Activated CD8-positive, alpha-beta memory T cell treated with anti-CD3 and anti-CD28 coated beads for 1 hour (primary cell): ENCODE results near the gene VEGFC.

Source experiments
- DNase-seq, 2 donors: peaks; one replicate each; pipeline ENCODE4 v3.0.0-alpha.2; 2020; ENCODE audit warnings: low read depth in 1 of 2; ENCODE audit errors: extremely low read depth in 1 of 2

The VEGFC gene

DNA sequence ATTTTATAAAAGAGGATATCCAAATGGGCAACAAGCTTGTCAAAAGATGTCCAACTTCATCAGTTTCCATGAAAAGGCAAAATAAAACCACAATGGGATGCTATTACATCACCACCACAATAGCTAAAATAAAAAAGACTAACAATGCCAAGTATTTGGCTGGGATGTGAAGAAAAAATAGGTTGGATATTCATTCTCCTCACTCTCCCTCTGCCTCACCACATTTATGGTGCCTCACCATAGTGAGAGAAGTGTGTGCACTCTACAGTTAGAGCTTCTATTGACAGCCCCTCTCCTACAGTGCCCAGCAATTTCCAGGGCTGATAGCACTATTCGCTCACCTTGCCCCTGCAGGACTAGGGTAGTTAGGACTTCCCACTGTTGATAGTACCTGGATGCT, 25.5 kb downstream of the VEGFC start:
- no peak for DNase-seq

DNA sequence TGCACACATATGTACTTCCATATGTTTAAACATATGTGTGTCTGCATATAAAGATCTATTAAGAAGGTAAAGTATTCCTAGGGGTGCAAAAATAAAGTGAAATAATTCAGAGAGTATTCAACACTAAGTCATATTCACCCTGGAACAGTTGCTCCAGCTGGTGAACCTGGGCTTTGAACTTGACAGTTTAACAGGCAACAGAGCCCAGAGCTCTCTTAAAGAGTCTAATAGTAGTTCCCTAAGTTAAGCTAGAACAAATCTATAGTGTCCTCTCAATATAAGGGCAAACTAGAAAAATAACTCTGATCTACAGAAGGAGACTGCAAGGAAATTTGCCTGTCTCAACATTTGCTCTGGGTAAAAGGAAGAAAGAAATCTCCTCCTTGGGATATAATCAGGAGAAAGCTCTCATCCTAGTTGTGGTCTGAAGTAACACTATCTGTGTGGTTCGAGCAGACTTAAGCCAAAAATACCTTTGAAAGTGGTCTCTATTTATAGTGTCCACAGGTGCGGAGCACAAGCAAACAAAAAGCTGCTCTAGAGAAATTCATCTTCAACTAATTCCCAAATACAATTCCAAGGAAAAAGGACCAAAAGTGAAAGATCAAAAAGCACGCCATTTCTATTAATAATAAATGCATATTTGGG, 29.9 kb downstream of the VEGFC start:
- no peak for DNase-seq

DNA sequence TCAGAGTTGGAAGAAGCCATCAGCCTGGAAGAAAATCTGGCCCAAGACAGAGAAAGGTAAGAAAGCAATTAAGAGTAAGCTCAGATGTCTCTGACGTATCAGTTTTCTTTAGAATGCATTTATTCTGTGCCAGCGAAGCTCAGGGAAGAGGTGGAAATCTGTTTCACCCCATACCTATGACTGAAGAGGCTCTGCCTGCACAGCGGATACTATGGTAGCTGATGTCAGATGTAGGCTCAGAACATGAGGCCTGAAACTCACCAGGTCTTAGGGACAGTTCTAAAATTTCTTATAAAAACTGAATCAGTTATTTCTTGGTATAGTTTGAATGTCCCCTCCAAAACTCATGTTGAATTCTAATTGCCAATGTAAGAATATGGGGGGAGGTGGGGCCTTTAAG, 30.9 kb downstream of the VEGFC start:
- no peak for DNase-seq

DNA sequence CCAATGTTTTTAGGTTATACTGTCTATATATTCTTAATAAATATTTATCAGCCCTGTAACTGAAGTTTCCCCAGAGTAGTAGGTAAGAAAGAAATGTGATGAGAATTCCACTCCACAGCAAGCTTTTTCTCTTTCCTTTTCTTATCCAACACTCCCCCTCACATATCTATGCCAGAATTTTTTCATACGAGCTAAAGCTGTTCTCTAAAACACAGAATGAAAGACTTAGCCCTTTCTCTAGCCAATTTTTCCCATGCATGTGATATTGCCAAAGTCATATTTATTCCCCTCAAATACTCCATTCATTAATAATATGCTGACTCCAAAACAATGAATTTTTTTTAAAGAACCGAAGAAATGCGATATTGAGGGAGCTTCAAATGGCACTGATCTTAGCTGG, 32.3 kb downstream of the VEGFC start:
- DNase-seq, result no peak

DNA sequence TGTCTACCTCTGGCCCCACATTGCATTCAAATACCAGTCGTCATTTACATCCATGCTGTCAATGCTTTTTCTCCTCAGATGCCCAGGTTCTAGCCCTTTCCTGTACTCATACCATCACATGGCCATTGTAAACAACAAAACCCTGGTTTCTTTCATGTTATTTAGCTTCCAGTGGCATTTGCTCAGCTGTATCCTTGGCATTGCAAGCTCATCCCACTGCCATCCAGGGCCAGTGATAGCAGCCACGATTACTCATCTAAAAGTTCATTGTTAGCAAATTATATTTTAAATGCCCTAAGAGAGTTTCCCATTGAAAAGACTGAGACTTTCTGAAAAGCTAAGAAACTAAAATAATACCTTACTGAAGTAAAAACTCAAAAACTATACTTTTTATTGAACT, 34.0 kb downstream of the VEGFC start:
- no peak for DNase-seq

DNA sequence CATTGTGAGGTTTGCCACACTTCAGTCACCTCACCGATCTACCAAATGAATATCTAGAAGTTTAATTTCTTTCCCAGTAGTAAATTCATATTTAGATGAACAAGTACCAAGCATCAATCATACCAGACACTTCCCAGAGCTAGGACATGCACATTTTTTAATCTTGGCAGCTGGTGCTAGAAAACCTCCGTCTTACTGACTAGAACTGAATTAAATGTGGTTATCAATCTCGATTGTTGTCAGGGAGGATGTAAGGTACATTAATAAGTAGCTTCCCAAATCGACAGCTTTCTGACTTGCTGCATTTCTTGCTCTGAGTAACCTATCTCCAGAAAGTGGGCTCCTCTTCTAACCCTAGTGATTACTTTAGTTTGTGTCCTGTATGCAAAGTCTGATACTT, 34.4 kb downstream of the VEGFC start:
- DNase-seq, result no peak

DNA sequence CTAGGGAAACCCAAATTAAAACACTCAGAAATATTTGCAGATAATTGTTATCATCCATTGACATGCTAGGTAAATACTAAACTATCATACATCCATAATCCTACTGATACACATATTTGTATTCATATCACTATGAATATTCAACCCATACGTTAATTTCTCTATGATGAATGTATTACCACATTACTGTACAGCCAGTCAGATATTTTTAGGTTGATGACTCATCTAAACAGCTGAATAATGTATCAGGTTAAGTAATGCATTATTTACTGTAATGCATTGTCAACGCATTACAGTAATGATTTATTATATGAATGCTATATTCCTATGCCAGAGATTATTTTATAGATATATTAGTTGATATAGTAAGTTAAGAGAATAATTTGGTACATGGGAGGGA, 37.1 kb downstream of the VEGFC start:
- no peak for DNase-seq

DNA sequence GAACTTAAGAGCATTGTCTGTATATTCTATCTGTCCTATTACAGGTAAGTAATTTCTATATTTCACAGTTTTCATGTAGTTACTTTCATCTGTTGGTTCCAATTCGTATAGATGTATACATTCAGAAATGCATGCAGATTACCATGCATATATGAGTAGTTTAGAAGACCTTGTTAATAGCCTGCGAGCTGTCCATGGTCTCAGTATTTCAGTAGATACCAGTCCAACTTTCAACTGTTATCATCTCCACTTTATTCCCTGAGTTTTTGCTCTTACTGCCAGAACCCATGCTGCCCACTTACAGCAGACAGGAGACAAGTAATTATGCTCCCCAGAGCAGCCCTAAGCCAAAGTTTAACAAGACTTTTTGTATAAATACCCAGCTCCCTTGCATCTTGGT, 37.7 kb downstream of the VEGFC start:
- no peak for DNase-seq

DNA sequence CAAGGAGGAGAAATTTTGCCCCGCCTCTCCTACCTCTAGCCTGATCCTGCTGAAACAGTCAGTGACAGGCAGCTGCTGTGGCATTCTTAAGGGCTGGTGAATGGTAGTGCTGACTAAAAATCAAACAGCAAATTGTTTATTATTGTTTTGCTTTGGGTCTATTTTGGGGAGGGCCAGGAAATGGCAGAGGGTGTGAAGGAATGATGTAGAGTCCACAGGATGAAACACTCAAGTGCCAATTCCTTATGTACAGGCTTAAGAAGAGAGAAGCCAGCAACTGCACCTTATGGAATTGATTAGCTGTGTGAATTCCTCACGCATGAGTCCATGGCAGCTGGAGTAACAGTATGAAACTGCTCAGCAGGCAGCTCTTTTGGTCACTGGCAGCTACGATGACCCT, 39.7 kb downstream of the VEGFC start:
- DNase-seq, result no peak

DNA sequence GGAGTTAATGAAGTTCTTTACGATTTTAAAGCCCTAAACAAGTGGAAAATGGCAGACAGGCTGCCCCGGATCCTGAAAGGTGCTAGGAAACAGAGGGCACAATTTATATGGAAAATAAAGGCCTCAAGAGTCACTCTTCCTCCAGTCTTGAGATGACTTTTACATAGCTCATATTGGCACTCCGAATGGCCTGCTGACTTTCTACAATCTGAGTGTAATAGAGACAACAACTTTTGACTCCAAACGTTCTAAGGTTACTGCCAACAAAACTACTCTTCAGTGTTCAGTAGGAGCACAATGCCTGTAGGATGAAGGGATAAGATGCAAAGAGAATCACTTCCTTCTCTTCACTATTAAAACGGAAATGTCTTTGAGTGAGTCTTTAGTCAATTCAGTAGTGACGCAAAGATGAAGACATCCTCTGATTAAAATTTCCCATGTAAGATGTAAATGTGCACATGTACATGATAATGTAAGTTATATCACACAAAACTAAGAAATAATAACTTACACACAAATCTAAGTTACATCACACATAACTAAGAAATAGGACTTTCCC, 40.5 kb downstream of the VEGFC start:
- DNase-seq, result no peak

DNA sequence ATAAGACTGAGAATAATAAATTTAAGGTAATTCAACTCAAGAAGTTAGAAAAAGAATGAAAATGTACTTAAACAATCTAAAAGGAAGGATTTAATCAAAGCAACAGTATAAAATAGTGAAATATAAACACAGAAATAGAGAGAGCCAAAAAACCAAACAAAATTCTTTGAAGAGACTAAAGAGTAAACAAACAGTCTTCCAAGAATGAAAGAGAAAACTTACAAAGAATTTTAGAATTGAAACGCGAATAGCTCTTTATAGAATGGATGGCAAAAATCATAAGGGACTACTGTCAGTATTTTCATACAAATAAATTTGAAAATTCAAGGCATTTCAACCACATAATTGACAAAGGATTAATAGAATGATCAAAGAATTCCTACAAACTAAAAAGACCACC, 41.7 kb downstream of the VEGFC start:
- no peak for DNase-seq

DNA sequence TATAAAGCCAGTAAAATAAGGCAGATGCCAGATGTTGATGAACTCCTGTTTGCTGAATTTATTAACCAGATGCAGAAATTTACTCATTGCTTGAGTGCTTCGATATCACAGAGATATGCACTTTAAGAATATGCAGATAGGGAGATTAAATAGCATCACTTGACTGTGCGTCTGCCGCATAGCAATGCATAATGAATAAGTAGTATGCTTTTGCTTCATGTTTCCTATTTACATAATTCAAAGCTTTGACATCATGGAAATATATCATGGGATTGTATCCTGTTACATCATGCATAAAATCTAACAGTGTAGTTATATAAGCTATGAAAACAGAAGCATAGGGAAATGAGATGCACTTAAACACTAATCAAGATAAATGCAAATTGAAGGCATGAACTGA, 45.9 kb downstream of the VEGFC start:
- no peak for DNase-seq

DNA sequence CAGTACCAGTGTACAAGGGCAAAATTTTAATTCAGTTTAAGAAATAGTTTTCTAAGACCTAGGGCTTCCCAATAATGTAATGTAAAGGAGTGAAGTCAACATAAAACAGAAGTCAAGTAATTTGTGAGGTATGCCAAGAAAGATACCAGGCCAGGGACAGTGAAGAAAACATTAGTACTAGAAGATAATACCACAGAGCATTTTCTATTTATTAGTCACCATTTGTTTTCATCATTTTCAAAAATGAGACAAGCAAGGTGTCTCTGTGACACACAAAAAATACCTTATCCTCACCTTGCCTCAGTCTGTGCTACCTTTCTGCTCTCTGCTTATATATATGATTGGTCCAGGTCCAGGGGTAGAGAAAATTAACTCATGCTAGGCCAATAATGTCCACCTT, 46.8 kb downstream of the VEGFC start:
- DNase-seq, result no peak

DNA sequence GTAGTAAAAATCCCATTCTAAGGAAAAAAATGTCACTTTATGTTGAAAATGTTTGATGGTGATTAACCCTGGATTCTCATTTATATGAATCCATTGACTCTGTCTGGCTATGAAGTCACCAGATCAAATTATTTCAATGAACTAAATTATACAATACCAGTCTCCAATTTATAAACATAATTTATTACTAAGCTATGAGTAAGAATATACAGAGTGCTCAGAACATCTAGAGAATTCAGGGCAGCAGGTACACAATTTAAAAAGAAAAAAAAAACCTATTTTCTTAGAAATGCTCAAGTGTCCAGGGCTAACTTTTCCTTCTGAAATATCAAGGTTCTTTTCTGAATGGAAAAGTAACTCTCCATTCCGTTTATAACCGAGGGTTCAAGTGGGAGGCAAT, 48.6 kb downstream of the VEGFC start:
- DNase-seq, result no peak

DNA sequence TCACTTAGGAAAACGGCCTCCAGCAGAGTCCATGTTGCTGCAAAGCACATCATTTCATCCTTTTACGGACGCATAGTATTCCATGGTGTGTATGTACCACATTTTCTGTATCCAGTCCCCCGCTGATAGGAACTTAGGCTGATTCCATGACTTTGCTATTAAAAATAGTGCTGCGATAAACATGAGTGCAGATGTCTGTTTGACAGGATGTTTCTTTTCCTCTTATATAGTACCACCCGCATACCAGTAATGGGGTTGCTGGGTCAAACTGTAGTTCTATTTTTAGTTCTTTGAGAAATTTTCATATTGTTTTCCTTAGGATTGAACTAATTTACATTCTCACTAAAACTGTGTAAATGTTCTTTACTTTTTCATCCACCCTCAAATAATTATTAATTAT, 50.5 kb downstream of the VEGFC start:
- DNase-seq, result no peak

DNA sequence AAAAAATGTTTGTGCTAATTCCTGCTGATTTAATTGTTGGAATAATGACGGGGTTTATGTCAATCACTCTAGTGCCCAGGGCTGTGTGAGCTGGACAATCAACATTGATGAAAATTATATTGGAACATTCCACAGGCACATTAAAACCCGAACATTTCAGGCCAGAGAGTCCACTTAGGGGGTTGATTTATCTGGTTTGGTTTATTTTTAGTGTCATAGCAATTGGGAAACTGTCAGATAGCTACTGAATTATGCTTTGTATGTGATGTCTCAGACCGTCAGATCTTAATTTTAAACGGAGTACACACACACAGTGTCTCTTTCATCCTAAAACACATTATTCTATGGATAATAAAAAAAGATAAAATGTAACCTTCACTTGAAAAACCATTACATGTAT, 51.5 kb downstream of the VEGFC start:
- DNase-seq, result no peak

DNA sequence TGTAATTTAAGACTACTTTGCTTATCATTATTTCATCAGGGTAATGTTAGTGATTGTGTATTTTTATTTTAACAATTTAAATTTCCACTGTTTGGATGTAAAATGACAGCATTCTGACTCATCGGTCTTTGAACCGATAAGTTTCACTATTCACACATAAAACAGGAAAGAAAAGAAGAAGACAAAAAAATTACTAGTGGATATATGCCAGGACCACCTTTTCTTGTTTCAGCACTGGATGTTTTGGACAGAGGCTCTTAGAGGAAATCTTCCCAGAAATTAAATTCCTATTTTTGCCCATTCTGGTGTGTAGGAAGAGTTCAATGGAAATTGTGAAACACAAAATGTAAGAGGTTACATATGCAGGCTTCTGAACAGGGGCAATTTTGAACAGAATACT, 57.4 kb downstream of the VEGFC start:
- no peak for DNase-seq

DNA sequence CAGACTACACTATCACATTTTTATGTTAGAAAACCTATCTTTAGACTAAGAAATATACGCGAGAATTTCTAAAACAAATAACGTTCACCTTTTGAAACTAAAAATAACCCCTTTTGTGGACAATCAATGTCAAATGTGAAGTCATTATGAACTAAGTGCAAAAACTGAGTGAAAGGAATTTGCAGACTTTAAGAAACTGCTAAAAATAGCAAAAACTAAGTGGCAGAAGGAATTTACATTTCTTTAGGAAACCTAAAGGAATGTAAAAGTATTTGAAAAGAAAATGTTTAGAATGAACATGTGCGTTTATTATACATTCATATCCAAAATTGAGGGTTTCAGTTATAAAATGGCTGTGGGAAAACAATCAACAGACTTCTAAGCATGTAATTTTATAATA, 58.3 kb downstream of the VEGFC start:
- no peak for DNase-seq

DNA sequence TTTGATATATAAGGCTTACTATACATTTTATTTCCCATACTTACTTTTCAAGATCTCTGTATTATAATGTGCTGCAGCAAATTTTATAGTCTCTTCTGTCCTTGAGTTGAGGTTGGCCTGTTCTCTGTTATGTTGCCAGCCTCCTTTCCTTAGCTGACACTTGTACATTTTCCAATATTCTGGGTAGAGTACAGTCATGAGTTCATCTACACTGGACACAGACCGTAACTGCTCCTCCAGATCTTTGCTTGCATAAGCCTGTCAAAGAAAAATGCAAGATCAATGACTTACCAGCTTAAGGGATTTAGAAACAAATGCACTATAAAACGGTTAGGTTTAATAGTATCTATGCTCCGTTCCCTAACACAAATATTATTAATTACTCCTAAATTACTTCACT, 63.2 kb downstream of the VEGFC start:
- DNase-seq, result no peak

DNA sequence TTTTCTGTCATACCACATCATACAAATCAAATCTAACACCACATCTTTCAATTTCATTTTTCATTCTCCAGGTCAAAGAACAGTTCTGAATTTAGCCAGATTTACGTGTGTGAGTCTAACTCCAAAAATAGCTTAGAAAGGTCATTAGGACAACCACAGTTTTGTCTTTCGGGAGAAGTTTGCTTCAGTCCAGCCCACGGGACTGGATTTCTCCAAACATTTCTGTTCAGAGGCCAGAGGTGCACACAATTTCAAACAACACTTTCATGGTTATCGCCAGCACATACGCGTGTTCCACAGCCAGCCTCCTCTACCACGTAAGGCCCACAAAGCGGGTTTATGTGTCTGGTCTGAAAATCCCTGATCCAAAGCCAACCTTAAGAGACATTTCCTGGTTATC, 65.9 kb downstream of the VEGFC start:
- no peak for DNase-seq

DNA sequence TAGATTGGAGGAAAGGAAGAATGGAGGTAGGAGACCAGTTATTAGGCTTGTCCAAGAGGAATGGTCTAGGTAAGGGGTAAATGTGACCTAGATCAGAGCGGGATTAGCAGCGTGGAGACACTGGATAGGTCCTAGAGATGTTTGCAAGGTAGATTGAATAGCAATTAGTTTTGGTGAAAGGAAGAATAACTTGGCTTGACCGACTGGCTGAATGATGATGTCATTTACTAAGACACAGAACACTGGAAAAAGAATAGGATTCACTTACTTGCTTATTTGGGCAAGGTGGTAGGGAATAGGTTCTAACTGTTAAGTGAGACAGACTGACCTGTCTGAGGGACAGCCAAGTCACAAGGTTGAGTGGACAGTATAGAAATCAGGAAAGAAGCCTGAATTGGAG, 71.3 kb downstream of the VEGFC start:
- no peak for DNase-seq

DNA sequence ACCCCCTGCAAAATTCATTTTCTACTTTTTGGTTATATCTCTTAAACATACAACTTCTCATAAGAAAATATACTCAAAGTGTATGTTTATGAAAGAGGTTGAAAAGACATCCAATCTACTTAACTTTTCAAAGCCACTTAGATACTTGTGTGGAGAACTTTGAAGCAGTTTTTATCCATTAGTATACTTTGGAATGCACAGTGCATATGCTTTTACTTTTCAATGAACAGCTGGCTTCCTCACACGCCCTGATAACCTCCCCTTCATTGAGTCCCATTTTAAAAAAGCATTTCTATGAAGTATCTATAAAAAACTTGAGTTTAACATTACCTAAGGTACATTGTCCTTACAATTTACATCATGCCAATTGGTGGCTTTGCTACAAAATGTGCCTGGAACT, 73.8 kb downstream of the VEGFC start:
- DNase-seq, result no peak

DNA sequence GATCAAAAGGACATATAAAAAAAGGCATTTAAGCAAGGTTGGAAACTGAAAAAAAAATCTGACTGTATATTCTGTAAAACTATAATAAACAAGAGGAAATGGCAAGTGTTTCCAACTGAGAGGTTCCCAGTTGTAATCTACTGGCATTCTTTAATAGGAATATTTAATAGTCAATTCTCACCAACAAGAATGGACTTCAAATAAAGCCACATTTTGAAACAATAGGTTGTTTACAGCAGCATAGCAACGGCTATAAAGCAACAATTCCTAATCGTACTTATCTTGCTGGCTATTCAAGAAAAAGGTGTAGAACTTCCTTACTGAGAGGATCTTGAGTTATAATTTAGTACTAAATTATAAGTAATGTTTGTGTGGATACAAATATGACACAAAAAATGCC, 75.5 kb downstream of the VEGFC start:
- DNase-seq, result no peak
